CD4-positive, alpha-beta T cell treated with Interleukin-6 for 4 hours (primary cell): ENCODE data around the gene IFRD2.
"Not testable (repeated sequence)": the region's sequence is repeated elsewhere in the genome, so short reads cannot be mapped to it uniquely, and the experiment has no call there.

Experiments
- DNase-seq: peaks from one replicate; pipeline ENCODE4 v3.0.0-alpha.2; 2020; ENCODE audit warnings: mixed read lengths

Gene IFRD2

DNA sequence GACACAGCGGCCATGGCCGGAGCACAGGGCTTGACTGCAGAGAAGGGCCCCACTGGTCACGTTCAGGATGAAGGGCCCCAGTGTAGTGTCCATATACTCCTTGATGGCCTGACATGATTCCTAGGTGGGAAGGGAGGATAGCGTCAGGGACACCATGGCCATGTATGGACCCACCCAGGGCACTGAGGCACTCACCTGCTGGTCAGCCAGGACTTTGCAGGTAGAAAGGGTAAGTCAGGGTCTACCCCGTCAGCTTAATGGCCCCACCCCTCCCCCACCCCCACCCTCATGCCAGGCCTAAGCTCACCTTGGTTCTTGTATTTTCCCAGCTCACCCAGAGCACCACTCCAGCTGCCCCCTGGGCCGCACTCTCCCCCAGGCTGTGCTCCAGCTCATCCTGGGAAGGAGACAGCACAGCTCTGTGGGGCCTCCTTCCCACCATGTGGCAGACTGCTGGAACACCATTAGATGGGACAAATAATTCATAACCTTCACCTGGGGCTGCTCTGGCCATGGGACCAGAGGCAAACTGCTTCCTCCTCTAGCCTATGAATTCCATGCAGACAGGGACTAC is 8.5 kb upstream of the IFRD2 start:
- no peak for DNase-seq

DNA sequence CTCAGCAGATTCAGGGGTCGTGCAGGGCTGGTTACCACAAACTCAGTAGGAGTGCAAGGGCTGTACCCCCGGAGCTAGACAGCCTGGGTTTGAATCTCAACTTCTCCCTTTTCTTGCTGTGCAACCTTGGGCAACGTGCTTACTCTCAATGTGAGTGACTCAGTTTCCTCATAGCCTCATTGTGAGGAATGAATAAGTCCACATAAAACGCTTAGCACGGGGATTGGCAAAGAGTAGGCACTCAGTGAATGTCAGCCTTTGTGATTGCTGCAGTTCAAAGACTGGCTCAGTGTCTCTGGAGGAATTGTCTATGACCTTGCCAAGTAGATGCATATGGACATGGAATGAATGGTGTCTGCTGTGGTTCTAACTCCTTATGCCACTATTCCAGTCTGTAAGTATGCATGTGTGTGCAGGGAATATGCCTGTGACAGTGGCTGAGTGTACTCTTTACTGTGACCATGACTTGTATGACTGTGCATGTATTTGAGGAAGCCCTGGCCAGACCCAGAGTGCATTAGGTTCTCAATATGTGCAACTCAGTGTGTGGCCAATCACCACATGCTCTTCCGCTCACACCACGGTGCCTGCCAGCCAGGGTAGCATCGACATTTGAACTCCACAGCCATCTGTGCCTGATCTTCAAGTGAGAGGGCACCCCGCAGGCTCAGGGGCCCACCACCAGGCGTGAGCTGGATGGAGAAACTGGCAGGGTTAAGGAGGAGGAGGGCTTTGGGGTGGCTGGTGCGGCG is 7.9 kb upstream of the IFRD2 start:
- no peak for DNase-seq

DNA sequence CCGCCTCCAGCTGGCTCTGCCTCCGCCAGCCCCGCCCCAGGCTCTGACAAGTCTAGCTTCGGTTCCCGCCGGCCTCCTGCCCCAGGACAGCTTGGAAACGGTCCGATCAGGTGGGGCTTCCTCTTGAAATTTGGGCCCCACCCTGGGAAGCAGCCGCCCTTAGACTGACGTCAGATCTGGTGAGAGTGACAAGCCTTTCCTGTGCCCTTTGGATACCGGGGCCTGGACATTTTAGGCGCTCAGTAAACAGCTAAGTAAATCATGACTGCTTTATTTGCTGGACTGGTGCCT is 7.4 kb upstream of the IFRD2 start:
- no peak for DNase-seq

DNA sequence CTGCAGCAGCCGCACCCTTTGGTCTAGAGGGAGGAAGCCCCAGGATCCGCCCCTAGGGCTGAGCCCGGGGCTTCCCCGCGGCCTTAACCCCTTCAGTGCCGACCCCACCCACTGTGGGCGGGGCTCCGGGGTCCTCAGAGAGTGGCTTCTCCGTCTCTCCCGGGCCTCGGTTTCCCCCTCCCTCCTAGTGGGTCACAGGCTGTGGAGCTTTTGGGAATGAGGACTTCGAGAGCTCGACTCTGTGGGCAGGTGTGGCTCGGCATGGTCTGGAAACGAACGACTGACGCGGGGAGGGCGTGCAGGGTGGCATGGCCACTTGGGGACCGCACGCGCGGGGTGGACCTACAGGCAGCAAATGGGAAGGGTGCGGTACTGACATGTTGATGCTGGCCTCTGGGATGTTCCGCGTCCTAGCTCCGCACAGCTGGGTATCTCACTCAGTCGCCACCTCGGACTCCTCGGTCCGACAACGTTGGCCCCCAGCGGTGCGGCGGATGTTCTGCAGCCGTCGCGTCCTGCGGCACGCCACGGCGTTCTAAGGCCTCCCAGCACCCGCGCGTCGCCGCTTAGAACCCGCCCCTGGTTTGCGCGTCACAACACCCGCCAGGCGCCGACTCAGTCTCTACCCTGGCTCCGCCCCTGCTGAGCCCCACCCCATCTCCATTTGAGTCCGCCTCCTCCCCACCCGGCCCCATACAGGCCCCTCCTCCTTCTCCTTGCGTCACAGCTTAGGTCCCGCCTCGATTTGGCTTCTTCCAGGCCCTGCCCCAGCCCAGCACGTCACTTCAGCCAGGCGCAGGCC is 6.8 kb upstream of the IFRD2 start, which contains the start of the genes HYAL3 and NAA80:
Gene HYAL3 (minus strand): TSS at position 570 of the 802 bp plus-strand sequence. CDS start 3,803 bp downstream, outside the sequence.
Gene NAA80 (minus strand): TSS at position 570 of the 802 bp plus-strand sequence. CDS start 1,942 bp downstream, outside the sequence.
- peak; percentile 100 for DNase-seq

DNA sequence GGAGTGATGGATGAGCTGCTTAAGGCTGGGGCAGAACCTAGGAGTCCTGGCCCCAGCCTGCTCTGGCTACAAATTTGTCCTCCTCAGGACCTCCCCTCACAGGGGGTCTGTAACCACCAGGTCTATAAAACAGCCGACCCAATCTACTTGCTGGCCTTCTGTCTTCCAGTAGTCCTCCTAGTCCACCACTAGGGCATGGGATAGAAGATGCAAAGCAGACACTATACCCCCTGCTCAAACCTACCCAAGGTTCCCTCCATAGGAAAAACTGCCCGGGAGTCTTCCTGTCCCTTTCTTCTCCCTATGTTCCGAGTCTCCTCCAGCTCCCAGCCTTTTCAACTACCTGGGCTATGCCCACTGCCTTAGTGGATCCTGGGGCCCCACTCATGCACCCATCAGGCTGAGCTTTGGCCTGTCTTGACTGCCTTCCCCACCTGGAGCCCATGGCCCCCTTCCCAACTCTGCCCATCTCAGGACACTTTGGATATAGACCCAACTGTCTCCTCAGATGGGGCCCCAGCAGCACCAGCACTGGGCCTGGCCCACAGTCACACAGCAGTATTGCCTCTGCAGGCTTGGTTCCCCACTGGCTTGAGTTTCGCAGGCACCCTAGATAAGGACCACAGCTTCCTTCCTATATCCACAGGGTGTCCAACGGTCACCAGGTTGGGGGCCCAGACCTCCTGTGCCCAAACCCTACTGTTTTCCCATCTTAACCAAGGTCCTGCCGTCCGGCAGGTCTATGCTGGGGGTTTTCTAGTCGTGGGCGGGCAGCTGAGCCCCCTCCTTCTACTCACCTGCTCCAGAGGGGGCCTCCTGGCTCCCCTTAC is 5.9 kb upstream of the IFRD2 start:
- DNase-seq, result no peak

DNA sequence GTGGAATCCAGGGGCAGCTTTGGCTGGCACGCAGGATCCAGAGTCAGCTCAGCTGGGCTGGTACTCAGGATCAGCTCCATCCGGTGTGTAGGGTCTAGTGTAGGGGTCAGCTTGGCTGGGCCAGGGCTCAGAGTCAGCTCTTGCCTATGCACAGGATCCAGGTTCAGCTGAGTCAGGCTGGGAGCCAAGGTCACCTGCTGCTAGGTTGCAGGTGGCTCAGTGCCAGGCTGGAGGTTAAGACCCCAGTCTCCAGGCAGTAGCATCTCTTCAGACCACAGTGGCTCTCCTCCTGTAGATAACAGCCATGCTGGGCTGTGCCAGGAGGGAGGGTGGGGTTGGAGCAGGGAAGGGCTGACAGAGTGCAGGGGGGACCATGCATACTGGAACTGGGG is 5.2 kb upstream of the IFRD2 start:
- no peak for DNase-seq

DNA sequence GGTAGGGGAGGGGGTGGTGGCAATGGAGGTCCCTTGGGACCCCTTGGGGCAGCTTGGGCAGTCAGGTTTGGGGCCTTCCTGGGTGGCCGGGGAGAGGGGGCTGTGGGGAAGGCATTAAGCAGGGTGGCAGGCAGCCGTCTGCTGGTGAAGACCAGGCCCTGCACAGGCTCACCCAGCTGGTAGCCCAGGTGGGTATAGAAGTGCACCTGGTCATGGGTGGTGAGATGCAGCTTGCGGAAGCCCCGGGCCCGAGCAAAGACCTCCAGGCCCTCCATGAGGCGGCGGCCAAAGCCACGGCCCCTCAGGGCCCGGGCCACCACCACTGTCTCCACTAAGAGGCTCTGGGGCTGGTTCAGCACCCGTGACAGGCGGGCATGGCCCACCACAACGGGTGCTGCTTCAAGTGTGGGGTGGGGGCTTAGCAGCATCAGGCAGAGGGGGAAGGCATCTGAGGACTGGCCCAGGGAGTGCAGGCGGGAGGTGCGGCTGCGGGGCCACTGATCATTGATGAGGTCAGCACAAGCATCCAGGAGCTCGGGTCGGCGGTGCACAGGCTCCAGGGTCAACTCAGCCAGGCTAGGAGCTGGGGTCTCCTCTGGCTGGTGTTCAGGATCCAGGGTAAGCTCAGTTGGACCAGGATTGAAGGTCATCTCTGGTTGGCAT is 4.6 kb upstream of the IFRD2 start:
- no peak for DNase-seq

DNA sequence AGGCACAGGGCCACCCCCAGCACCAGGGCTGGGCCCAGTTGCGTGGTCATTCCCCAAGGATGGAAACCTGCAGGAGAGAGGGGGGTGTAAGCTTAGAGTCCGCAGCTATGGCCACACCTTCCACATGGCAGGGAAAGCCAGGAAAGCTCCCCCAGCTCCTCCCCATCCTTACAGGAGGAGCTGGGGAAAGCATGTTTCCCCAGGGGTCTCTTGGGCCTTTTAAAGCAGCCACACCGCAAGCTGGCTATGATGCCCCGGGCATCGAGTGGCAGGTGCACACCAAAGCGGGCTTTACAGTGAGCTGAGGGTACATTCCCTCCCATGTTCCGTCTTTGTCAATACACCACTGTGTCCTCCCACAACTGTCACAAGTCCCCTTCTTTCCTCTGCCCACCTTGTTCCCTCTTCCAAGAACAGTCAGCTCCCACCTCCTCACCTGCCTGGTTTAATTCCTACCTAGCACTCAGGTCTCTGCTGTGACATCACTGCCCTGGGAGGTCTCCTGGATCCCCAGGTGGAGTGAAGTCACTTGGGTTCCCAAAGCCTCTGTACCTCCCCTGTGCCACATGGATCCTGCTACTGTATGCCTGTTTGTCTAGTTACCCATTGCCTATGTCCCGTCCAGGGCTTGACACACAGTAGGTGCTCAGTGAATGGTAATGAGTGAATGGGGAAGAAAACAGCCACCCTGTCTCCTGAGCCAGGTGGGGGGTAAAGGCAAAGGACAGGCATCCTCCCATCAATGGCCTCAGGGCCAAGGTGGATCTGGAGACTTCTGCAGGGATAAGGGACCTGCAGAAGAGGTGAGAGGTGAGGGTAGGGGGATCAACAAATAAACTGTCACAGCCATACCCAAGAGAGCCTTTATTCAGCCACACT is 3.6 kb upstream of the IFRD2 start:
- no peak for DNase-seq

DNA sequence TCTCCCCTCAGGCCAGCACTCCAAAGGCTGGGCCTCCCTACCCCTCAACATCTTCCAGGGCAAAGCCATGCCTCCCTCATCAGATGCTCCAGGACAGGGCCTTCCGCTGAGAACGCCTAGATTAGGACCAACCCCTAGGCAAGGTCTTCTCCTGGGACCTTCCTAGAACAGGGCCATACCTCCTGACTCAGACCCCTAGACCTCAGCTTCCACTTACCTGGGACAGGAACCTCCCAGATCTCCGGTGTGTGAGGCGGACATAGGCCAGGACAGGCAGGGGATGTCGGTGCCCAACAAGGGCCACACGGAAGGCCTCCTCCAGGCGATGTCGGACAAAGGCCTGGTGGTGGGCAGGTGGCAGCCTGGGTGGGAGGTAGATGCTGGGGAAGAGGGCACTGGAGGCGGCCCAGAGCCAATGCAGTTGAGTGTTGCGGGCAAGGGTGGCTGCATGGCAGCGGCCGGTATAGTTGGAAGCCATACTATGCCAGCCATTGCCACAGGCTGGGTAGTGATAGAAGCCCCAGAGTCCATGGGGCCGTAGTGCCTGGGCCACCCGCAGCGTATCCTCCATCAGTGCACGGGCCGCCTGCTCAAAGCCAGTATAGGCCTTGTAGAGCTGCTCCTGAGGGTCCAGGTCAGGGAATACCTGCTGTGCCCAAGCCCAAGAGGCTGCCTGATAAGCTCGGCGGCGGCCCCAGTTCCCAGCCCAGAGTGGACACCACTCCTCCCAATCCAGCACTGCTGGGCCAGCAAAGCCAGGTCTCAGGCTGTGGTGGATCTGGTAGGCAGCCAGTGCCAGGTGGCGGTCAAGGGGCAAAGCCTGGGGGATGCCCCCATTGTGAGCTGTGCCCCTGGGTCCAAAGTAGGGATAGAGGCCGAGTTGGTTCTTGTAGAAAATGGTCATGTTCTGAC is 2.5 kb upstream of the IFRD2 start:
- DNase-seq, result no peak

DNA sequence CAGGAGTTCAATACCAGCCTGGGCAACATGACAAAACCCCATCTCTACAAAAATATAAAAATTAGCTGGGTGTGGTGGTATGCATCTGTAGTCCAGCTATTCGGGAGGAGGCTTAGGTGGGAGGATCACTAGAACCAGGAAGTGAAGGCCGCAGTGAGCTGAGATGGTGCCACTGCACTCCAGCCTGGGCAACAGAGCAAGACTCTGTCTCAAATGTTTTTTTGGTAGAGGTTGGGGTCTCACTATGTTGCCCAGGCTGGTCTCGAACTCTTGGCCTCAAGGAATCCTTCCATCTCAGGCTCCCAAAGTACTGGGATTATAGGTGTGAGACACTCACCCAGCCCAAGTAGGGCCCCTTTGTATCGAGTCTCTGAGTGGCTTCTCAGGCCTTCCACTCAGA is 1.9 kb upstream of the IFRD2 start:
- no peak for DNase-seq

DNA sequence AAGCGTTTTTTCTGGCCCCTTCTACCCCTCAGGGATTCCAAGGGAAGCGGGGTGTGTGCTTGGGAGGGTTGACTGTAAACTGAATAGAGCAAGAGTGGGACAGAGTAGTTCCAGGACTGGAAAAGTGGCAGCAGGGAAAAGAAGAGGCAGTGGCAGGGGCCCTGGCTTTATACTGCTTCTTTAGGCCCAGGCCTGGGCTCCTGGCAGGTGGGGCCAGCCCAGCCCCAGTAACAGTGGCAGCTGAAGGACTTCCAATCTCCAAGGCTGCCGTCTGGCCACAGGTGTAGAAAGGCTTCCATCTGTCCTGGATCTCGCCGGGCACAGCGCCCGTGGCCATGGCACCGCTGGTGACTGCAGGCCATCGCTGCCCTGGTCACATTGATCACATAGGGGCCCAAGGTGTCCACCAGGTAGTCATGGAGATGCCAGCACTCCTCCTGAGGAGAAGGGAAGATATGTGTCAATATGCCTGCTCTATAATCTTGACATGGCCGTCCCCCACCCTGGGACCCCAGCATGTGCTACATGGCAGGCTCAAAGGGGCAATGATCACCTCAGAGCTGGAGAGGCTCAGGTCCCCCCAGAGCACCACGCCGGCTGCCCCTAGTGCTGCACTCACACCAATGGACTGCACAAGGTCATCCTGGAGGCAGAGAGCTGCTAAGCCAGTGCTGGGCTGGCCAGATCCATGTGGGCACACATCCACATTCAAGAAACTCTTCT is 1.0 kb upstream of the IFRD2 start:
- DNase-seq, result no peak

DNA sequence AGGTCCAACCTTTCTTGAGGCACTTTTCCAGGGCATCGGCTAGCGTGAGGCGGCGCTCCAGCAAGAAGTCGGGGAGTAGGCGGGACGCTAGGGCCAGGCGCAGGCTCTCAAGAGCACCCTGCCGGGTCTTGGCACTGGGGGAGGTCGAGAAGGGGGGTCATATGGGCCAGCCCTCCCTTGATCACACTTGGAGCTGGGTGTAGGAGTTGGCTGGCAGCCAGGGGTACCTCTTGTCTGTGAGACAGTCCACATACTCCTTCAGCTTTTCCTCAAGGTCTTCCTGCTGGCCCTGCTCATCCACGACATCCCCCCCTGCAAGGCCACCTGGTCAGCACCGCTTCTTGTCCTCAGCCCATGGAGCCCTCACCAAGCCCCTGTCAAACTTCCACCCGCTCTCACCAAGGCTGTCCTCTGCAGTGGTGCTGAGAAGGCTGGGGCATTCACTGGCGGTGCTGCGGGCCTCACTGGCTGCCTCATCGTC is 2.0 kb downstream of the IFRD2 start:
- DNase-seq, result no peak

DNA sequence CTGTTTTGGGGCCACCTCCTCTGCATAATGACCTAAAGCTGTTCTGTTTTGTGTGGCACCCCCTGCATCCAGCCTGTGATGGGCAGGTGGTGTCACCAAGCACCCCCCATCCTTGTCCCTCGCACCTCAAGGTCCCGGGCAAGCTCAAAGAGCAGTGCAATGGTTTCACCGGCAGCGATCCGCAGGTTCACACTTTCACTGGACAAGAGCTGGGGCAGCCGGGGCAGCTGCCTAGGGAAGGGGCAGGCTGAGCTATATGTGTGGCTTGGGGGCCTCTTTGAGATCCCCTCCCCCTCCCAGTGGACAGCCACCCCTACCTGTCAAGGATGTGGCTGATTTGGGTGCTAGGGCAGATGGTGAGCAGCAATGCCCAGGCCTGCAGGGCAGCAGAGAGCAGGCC is 3.1 kb downstream of the IFRD2 start:
- no peak for DNase-seq

DNA sequence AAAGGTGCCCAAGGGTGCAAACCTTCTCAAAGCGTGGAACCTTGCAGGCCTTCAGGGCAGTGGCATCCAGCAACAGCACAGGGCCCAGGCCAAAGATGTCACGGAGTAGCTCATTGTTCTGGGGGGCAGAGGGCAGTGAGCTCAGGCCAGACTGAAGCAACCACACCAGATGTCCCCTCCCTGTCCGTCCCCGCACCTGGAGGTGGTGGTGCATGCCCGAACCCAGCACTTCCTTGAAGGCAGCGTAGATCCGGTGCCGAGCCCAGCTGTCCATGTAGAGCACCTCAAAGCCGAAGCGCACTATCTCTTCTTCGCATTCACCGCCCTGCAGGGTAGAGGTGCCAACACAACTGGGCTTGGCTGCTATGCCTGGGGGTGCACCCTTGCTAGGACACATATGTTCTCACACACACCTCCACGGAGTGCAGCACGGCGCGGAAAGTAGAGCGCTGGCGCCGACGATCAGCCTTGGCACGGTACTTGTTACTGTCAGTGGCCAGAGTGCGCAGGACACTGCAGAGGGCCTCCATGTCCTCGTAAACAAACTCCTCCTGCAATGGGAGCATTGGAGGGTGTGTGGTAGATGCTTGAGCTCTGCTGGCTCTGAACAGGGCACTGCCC is 3.7 kb downstream of the IFRD2 start:
- DNase-seq, result no peak

DNA sequence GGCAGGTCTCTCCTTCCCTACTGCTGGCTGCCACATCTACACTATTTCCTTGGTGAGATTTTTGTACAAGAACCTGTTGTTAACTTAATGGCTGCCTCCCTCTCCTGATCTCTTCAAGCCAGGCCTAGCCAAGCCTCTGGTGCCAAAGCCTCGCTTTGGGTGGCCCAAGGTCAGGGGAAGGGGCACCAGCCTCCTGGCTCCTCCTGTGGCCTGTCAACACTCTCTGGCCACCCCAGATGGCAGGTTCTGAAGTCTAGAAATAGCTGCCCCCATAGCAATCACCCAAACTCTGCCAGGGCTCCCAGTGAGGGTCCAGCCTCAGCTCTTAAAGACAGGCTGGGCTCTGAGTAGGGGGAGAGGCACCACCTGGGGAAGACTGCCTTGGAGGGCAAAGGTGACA is 5.0 kb downstream of the IFRD2 start:
- DNase-seq, result no peak

DNA sequence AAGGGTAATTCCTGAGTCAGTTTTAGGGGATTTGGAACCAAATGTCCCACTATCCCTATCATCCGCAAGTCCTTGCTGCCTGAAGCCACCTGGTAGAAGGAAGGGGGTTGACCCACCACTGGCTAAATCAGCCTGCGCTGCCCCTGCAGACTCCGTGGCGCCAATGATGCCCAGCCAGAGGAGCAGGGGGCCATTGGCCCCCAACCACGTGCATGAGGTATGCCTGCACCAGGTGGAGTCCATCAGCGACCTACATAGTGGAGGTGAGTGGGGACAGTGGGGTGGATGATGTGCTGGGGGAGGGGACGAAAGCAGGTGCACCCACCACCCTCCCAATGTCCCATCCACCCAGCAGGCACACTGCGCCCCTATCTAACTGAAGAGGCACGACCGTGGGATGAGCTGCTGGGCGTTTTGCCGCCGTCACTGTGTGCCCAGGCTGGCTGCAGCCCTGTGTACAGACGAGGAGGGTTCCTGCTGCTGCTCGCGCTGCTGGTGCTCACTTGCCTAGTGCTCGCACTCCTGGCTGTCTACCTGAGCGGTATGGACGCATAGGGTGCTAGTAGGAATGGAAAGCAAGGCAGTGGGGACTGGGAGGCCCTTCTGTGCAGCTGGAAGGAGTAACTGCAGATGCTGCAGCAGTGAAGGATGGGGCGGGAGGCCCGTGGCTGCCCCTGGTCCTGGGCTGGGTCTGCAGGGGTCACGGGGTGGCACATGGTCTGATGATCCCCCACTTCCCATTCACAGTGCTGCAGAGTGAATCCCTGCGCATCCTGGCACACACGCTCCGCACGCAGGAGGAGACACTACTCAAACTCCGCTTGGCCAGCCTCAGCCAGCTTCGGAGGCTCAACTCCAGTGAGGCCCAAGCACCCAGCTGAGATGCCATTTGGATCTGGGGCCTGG is 5.7 kb downstream of the IFRD2 start:
- no peak for DNase-seq

DNA sequence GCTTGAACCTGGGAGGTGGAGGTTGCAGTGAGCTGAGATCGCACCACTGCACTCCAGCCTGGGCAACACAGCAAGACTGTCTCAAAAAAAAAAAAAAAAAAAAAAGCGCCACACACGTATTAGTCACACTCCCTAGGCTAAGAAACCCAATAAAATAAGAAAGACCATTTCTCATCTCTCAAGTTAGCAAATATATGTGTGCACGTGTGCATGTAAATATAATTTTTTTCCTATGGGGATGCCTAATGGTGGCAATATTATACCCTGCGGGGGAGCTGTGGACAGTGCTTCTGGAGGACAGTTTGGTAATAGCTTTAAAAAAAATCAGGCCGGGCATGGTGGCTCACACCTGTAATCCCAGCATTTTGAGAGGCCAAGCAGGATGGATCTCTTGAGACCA is 8.1 kb downstream of the IFRD2 start:
- not testable (repeated sequence) for DNase-seq
